Iris pigment epithelial cell (primary cell): ENCODE measurements around the gene PARVA.
"Not testable (repeated sequence)": the region's sequence is repeated elsewhere in the genome, so short reads cannot be mapped to it uniquely, and the experiment has no call there.

Experiments used
- DNase-seq: peaks from one replicate; pipeline ENCODE4 v3.0.0-alpha.2; 2011; ENCODE audit warnings: low read depth

Gene PARVA

DNA sequence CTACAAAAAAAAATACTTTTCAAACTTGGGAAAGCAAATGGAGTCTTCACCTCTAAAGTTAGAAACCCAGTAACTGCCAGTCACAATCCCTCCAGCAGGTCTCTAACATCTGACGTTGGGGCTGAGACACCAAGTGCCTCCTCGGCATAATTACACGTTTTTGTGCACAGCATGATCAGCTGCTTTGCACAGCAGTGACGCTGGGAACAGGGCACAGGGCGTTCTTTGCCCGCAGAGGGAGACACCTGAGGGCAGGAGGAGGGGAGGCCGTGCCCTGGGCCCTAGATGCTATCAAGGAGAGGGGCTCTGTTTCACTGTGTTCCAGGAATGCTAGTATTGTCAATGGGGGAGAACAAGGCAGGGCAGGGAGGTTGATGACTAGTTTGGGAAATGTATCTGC is 120.1 kb downstream of the PARVA start:
- no peak for DNase-seq

- DNase-seq: no peak
Measured at GRCh38 chr11:12499071-12499470, 121.7 kb downstream of the PARVA start.

- peak; percentile 58 for DNase-seq
Measured at GRCh38 chr11:12502046-12502445, 124.7 kb downstream of the PARVA start.

GRCh38 chr11:12503039-12503484 is 125.7 kb downstream of the PARVA start:
- peak; percentile 49 for DNase-seq

GRCh38 chr11:12503886-12504285 is 126.5 kb downstream of the PARVA start:
- DNase-seq: no peak

DNA sequence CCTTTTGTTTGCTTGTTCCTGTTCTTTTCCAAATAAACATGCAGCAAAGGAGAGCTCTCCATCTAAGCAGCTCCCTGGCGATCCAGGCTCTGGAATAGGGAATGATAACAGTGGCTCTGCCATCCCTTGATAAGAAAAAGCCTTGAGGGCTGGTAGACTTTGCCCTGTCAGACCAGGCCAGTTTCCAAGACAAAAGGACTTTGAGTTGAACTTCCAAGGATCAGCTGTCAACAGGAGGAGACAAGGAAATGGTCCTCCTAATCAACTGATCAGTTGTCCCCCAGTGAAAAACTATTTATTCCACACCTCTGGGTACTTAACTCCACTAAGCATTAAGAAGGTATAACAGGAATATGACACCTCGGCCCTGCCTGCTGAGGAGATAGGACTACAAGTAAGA is 127.8 kb downstream of the PARVA start:
- DNase-seq: no peak

DNA sequence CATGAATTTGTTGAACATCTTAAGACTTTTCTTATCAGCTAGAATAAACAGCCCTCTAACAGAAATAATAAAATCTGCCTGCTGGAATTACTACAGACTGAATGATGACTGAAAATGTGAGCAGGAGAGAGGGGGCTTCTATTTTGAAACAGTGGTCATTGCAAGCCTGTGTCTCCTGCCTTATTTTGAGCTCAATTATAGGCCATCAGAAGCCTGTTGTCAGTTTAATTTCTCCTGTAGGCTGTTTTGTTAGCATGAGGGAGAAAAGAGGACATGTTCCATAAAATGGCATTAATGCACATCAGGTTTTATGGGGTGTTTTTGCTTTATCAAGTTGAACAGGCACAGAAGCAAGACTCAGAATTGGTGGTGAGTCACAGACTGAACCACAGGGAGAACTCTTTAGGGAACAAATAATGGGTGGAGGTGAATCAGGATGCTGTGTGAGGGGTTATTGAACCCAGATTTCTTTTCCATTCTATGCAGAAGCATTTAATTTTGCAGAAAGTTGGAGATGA is 129.1 kb downstream of the PARVA start:
- peak; percentile 57 for DNase-seq

DNA sequence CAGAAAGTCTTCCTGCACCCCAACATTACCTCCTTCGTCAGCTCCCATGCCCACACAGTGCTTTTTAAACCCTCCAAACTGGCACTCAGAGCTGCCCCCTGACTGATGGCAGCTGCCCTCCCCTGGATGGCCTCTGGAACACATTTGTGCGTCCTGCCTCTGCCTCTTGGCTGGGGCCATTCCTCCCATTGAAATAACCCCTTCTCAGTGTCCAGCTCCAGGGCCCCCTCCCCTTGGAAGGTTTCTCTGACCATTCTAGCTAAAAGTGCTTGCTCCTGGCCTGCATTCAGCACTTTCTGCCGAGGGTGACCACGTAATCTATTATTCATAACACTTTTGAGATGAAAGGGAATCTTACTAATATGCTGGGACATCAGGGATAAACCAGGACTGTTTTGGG is 130.0 kb downstream of the PARVA start:
- no peak for DNase-seq

GRCh38 chr11:12508151-12508751 is 130.9 kb downstream of the PARVA start:
- DNase-seq: peak; percentile 64

DNA sequence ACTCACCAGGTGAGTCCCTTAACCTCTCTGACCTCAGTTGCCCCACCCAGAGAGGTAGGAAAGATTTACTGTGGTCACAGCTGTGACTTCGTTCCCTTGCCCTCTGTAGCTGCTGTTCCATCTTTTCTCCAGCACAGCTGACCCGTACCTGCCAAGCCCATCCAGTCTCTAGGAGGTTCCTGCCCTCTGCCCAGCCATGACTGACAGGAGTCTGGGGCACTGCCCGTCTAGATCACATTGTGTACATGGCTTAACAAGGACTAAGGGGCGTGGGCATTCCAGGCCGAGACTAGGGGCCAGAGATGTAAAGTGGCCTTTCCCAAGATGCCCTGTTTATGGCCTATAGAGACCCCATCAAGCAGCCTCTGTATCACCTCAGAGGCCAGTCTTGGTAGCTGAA is 132.0 kb downstream of the PARVA start:
- DNase-seq: no peak

GRCh38 chr11:12512132-12512531 is 134.8 kb downstream of the PARVA start:
- DNase-seq: no peak

- DNase-seq: no peak
Measured at GRCh38 chr11:12512826-12513395, 135.5 kb downstream of the PARVA start.

GRCh38 chr11:12516387-12517105 is 139.2 kb downstream of the PARVA start:
- no peak for DNase-seq

DNA sequence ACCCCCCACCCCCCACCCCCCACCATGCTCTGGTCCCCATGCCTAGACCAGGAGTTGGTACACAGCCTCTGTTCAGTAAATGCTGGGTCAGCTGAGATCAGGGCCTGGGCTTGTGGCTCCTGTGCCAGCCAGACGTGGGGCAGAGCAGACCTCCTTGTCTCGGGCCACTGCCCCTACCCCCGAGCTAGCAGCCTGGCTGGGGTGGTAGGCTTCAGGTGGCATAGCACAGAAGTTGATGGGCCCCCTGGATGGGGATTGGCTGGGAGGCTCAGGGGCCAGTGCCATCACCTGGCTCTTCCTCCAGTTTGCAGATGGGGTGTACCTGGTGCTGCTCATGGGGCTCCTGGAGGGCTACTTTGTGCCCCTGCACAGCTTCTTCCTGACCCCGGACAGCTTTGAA is 139.9 kb downstream of the PARVA start:
- DNase-seq: no peak

- no peak for DNase-seq
Measured at GRCh38 chr11:12517741-12518140, 140.4 kb downstream of the PARVA start.

DNA sequence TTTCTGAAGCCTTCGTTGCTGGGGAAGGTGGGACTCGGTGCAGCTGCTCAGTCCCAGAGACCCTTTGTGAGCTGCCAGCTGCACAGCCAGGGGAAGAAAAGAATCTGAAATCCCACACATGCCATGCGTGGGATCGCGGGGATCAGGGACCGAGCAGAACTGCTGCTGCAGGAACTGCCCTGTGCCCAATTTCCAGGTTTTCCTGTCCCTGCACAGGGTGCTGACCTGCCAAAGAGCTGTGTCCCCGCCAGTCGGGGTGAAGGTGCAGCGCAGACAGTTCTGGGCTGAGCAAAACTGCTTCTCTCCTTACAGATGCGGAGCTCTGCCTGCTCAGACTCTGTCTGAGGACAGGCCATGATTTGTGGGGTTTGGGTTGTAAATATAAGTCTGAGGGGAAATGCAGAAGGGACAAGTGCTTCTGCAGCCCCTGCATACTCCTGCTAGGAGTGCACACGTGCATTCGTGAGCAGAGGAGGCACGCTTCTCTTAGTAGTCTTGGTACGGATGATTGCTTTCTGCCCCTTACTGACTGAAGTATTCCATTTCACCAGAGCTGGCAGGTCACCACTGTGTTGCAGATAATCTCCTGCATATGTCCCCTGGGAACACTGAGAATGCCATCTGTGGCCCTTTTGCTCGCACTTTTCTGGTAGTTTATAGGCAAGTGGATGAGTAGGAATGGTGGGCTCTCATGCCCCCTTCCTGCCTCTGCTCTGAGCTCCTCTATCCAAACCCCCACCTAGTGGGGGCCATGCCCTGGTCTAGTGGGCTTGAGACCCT is 141.4 kb downstream of the PARVA start:
- no peak for DNase-seq

DNA sequence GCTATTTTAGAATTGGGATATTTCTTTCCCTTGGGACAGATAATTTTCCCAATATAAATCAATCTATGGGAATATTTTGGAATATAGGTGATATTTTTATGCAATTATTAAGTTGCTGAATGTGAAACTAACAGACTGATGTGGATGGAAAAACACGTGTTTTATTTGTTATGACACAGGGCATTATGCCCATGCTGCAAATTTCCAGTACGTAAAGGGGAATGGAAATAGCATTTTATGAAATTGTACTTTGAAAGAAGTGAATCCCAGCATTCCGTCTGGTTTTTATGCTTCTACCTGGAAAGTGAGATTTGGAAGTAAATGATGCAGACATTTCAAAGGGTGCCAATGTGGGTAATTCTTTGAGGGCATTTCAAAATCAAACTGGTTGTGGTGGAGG is 142.7 kb downstream of the PARVA start:
- no peak for DNase-seq

- DNase-seq: not testable (repeated sequence)
Measured at GRCh38 chr11:12520576-12520975, 143.2 kb downstream of the PARVA start.

GRCh38 chr11:12523180-12523924 is 146.0 kb downstream of the PARVA start:
- no peak for DNase-seq

DNA sequence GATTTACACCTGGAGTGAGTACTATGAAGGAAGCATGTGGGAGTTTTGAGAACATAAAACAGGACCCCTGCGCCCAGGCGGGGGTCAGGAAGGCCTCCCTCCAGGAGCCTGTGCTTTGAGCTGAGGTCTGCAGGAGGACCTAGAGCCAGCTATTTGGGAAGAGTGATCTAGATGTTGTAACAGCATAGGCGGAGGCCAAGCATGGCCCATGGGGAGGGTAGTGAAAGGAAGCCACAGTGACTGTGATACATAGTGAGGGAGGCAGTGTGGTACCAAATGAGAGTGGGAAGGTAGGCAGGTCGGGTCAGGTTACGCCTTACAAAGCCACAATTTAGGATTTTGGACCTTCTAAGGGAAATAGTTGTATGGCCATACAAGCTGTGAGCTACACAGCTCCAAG is 147.5 kb downstream of the PARVA start:
- DNase-seq: no peak

DNA sequence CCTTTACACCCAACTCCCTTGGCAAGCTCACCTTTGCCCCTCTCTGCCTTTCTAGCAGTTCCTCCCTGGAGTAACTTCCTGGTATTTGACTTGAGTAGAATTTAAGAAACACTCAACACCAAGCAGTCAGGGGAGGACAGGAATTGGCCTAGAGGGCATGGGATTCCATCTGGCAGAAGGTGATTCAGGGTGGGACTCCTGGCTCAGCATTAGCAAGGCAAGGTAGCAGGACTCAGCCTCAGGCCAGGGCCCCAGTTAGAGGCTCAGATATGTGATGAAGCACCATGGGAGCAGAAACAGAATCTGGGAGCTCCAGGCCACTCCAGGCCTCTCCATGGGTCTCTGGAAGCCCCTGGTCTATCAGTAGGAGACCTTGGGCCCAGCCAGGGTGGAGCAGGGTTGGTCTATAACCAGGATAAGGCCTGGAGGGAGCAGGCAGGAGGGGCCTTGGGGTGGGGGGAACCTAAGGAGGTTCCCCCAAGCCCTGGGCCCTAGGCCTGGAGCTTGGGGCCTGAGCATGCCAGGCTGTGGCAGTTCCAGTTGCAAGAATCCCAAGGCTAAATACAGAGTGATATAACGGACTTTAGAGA is 148.2 kb downstream of the PARVA start:
- no peak for DNase-seq
